Neural cell (in vitro differentiated cells): Measurements from ENCODE around the gene ATP10D. TPM values are rescaled to one million over a fixed set of nuclear protein-coding genes. Genes with fewer than 3 reads are reported as not detected.

Source experiments
- H2AFZ ChIP-seq: fragments of 200-600, 300-800 bp; sonication (generic), shearing (Covaris generic); 2 replicates; pipeline ENCODE4 v1.6.0; 2014; ENCODE audit warnings: low read depth, mild to moderate bottlenecking, antibody characterized with exemption, low read length, moderate library complexity
- H3F3A ChIP-seq: fragments of 200-600 bp; shearing (Covaris generic); 2 replicates; pipeline ENCODE4 v1.6.1; 2016; ENCODE audit warnings: mild to moderate bottlenecking, moderate library complexity, mixed read lengths, antibody characterized with exemption, low read length; ENCODE audit not compliant: insufficient read depth, poor library complexity, severe bottlenecking
- H3K27ac ChIP-seq: fragments of 200-600, 300-800 bp; sonication (generic), shearing (Covaris generic); 2 replicates; pipeline ENCODE4 v1.5.1; 2014; ENCODE audit warnings: mild to moderate bottlenecking, low read length, moderate library complexity
- H3K27me3 ChIP-seq: fragments of 300-800, 200-600 bp; sonication (generic), shearing (Covaris generic); 2 replicates; pipeline ENCODE4 v1.6.0; 2014; ENCODE audit warnings: mild to moderate bottlenecking, low read depth, low read length, moderate library complexity; ENCODE audit not compliant: insufficient read depth
- H3K36me3 ChIP-seq: fragments of 300-800, 200-600 bp; sonication (generic), shearing (Covaris generic); 2 replicates; pipeline ENCODE4 v1.5.1; 2014; ENCODE audit warnings: mild to moderate bottlenecking, antibody characterized with exemption, low read length, moderate library complexity; ENCODE audit not compliant: insufficient read depth
- H3K4me2 ChIP-seq: fragments of 300-800, 200-600 bp; sonication (generic), shearing (Covaris generic); 2 replicates; pipeline ENCODE4 v1.6.0; 2014; ENCODE audit warnings: mild to moderate bottlenecking, low read length
- H3K4me3 ChIP-seq: fragments of 300-800, 200-600 bp; sonication (generic), shearing (Covaris generic); 2 replicates; pipeline ENCODE4 v1.5.1; 2014; ENCODE audit warnings: mild to moderate bottlenecking, low read length, moderate library complexity
- H3K79me2 ChIP-seq: fragments of 200-600 bp; shearing (Covaris generic); replicated peaks from 2 replicates; pipeline ENCODE4 v1.6.0; 2014; ENCODE audit warnings: mild to moderate bottlenecking, low read length, moderate library complexity; ENCODE audit not compliant: insufficient read depth
- H3K9ac ChIP-seq: fragments of 300-800, 200-600 bp; sonication (generic), shearing (Covaris generic); 2 replicates; pipeline ENCODE4 v1.6.1; 2016; ENCODE audit warnings: mild to moderate bottlenecking, low read length, mixed read lengths
- H3K9me2 ChIP-seq: fragments of 200-600 bp; shearing (Covaris generic); 2 replicates; pipeline ENCODE4 v1.6.1; 2016; ENCODE audit warnings: mild to moderate bottlenecking, low read length, mixed read lengths; ENCODE audit not compliant: insufficient read depth
- H3K9me3 ChIP-seq: fragments of 200-600, 300-800 bp; sonication (generic), shearing (Covaris generic); 2 replicates; pipeline ENCODE4 v1.6.1; 2016; ENCODE audit warnings: mild to moderate bottlenecking, mixed run types, low read length, moderate library complexity, mixed read lengths
- H4K20me1 ChIP-seq: fragments of 200-600 bp; shearing (Covaris generic); 2 replicates; pipeline ENCODE4 v1.6.1; 2016; ENCODE audit warnings: mild to moderate bottlenecking, mixed run types; ENCODE audit not compliant: insufficient read depth
- CTCF ChIP-seq: fragments of 450-650 bp; IDR thresholded peaks from 2 replicates; pipeline ENCODE4 v1.5.1; 2014; ENCODE audit warnings: antibody characterized with exemption, mild to moderate bottlenecking, moderate library complexity; ENCODE audit not compliant: poor library complexity, severe bottlenecking
- EP300 ChIP-seq: fragments of 450-650 bp; conservative IDR thresholded peaks from 2 replicates; pipeline ENCODE4 v1.6.1; 2014; ENCODE audit warnings: antibody characterized with exemption, mild to moderate bottlenecking, moderate library complexity; ENCODE audit not compliant: poor library complexity, severe bottlenecking
- EZH2 ChIP-seq: fragments of 200-600, 300-800 bp; shearing (Covaris generic), sonication (generic); IDR thresholded peaks from 2 replicates; pipeline ENCODE4 v1.6.1; 2014; ENCODE audit warnings: antibody characterized with exemption, low read length, borderline replicate concordance, mild to moderate bottlenecking; ENCODE audit not compliant: insufficient read depth, poor library complexity, severe bottlenecking
- MXI1 ChIP-seq: fragments of 450-650 bp; conservative IDR thresholded peaks from 2 replicates; pipeline ENCODE4 v1.6.1; 2014; ENCODE audit warnings: antibody characterized with exemption, mild to moderate bottlenecking; ENCODE audit not compliant: poor library complexity, severe bottlenecking
- POLR2AphosphoS5 ChIP-seq: IDR thresholded peaks from 2 replicates; pipeline ENCODE4 v1.6.1; 2012
- RAD21 ChIP-seq: fragments of 450-650 bp; conservative IDR thresholded peaks from 2 replicates; pipeline ENCODE4 v1.6.1; 2014; ENCODE audit warnings: antibody characterized with exemption, mild to moderate bottlenecking, moderate library complexity
- REST ChIP-seq: IDR thresholded peaks from 2 replicates; pipeline ENCODE4 v1.6.1; 2012; ENCODE audit warnings: borderline replicate concordance
- SMC3 ChIP-seq: fragments of 450-650 bp; conservative IDR thresholded peaks from 2 replicates; pipeline ENCODE4 v1.6.1; 2014; ENCODE audit warnings: antibody characterized with exemption, mild to moderate bottlenecking, moderate library complexity; ENCODE audit not compliant: poor library complexity
- TAF1 ChIP-seq: IDR thresholded peaks from 2 replicates; pipeline ENCODE4 v1.6.1; 2012; ENCODE audit warnings: low read depth
- polyA plus RNA-seq: library from polyadenylated mRNA; depleted of rRNA; stranded (reverse); fragments of >200 nt; gene quantifications from 2 replicates; pipeline ENCODE4 v1.2.3, GENCODE V29; 2014

The ATP10D gene
- polyA plus RNA-seq, 1 donor from 2014 or later: 4.5 TPM

- Histone ChIP-seq H3K4me3 (no peak overlapping the region), H4K20me1 (no peaks in the 10 kb centered on the region), H3K9ac (no peak overlapping the region), H3K36me3 (no peaks in the 10 kb centered on the region), H3K9me3 (no peaks in the 10 kb centered on the region), H3K79me2 (no peaks in the 10 kb centered on the region), H3K4me2 (no peak overlapping the region), H3K27ac (no peak overlapping the region), H3F3A (no peaks in the 10 kb centered on the region), H2AFZ (no peak overlapping the region), H3K27me3 (no peaks in the 10 kb centered on the region), H3K9me2 (no peaks in the 10 kb centered on the region)
- no peak for TF ChIP-seq REST
- TF ChIP-seq CTCF: no peak
- no peak for TF ChIP-seq MXI1
Measured at GRCh38 chr4:47475411-47475810, 9.7 kb upstream of the ATP10D start.

- Histone ChIP-seq H3K27ac (no peak overlapping the region), H3K27me3 (no peaks in the 10 kb centered on the region), H2AFZ (no peak overlapping the region)
Measured at GRCh38 chr4:47478804-47479203, 6.3 kb upstream of the ATP10D start.

More at GRCh38 chr4:47478804-47479203, 6.3 kb upstream of the ATP10D start:
- TF ChIP-seq REST (no peak), CTCF (no peak), TAF1 (no peak), SMC3 (no peak), EZH2 (no peak), MXI1 (no peak), EP300 (no peak), RAD21 (no peak), POLR2AphosphoS5 (no peak)
- H3K9me2 ChIP-seq: no peaks in the 10 kb centered on the region
- no peaks in the 10 kb centered on the region for H3K79me2 ChIP-seq
- H3F3A ChIP-seq: no peaks in the 10 kb centered on the region
- no peaks in the 10 kb centered on the region for H3K36me3 ChIP-seq
- H3K4me3 ChIP-seq: no peak overlapping the region
- H3K9ac ChIP-seq: no peak overlapping the region
- H4K20me1 ChIP-seq: no peaks in the 10 kb centered on the region
- no peaks in the 10 kb centered on the region for H3K9me3 ChIP-seq
- H3K4me2 ChIP-seq: no peak overlapping the region
